HG03103 (cell line): Measurements from ENCODE around the gene ACCSL.

Source experiments
- ATAC-seq: cut with Tn5 transposase; IDR thresholded peaks from one replicate; pipeline ENCODE4 v1.9.1; 2021; ENCODE audit warnings: low read depth; ENCODE audit not compliant: unreplicated experiment

The ACCSL gene

DNA sequence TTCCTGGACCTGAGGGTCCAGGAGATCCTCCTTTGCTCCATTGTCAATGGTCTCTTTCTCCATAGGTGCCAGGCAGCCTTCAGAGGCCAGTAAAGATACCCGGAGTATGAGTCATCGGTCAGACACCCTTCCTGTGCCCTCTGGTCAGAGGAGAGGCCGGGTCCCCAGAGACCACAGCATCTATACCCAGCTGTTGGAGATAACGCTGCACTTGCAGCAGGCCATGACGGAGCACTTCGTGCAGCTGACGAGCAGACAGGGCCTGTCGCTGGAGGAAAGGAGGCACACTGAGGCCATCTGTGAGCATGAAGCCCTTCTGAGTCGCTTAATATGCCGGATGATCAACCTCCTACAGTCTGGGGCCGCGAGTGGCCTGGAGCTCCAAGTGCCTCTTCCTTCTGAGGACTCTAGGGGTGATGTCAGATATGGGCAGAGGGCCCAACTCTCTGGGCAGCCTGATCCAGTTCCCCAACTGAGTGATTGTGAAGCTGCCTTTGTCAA, at the start of gene ACCSL:
TSS of gene ACCSL (plus strand) at position 51 of the 501 bp plus-strand sequence. CDS start at position 107, 56 bp downstream.
- no peak for ATAC-seq

DNA sequence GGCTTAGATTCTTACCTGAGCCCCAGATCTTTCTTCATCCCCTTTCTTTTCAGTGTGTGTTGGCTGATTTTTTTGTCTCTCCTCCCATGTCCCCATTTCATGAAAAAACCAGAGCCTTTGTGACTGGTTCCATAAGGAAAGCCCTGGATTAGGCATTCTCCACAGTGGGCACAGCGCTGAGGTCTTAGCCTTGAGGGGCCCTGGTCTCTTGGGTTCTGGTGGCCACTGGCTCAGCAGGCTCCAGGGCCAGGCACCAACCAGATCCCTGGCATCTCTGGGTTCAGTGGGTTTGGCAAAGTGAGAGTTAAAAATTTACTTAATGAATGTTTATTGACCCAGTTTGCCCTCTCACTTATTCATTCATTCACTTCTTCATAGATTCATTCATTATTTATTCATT, 49.5 kb upstream of the ACCSL start:
- ATAC-seq: no peak

- ATAC-seq: no peak
Observed at GRCh38 chr11:44000731-44001130, 47.0 kb upstream of the ACCSL start.

- ATAC-seq: no peak
Observed at GRCh38 chr11:44002191-44003093, 45.3 kb upstream of the ACCSL start.

- ATAC-seq: no peak
Observed at GRCh38 chr11:44003736-44004451, 43.9 kb upstream of the ACCSL start.

DNA sequence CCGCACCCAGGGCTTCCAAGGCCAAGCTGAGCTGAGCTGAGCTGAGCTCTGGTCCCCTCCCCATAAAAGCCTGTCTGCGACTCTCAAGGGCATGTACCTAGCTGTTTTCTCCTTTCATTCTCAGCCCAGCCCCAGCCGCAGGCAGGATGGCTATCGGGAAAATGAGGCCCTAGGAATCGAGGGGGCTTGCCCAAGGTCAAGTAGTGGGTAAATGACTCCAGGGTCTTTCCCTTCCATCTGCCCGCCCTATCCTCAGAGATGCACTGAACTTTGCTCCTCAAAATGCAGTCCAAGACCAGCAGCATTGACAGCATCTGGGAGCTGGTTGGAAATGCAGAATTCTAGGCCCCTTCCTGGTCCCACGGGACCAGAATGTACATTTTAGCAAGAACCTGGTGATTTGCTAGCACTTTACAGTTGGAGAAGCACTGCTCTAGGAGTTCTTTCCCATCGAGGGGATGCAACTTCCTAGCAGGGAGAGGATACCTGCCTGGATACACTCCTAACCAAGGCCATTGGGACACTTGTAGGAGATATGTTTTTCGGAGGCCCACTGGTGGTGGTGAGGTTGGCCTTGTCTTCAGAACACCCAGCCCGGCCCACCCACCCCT, 43.2 kb upstream of the ACCSL start:
- no peak for ATAC-seq

GRCh38 chr11:44005063-44005701, 42.6 kb upstream of the ACCSL start:
- no peak for ATAC-seq

DNA sequence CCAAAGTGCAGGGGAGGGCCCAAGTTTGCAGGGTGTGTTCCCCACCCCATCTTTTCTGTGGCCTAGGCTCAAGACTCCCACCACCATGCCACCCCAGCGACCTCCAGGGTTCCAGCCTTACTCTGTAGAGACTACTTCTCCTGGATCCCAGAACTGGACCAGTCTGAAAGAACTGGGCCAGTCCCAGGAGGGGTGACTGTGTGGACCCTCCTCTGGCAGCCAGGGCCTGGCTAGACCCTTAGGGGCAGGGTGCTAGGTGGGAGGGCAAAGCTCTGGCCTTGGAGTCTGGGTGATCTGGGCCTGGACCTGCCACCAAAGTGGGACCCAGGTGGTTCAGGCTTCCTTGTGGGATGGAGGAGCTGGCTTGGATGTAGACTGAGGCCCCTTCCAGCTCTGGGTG, 41.8 kb upstream of the ACCSL start:
- ATAC-seq: no peak

DNA sequence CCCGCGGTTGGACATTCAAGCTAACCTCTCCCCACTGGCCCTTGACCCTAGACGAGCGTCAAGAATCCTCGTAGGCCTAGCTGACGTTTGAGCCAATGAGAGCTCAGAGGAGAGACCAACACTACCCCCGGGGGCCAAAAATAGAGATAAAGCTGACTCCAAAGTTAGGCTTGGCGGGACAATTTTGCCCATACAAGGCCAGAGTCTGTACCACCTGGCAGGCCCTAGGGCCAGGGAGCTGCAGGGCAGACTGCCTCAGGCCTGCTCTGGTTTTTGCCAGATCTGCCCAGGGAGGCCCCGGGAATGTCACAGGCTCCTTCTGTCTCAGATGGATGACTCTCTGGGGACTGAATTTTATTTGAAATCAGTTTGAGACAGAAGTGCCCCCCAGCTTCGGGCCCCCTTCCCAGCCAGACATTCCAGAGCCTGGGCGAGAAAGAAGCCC, 40.8 kb upstream of the ACCSL start:
- ATAC-seq: no peak

DNA sequence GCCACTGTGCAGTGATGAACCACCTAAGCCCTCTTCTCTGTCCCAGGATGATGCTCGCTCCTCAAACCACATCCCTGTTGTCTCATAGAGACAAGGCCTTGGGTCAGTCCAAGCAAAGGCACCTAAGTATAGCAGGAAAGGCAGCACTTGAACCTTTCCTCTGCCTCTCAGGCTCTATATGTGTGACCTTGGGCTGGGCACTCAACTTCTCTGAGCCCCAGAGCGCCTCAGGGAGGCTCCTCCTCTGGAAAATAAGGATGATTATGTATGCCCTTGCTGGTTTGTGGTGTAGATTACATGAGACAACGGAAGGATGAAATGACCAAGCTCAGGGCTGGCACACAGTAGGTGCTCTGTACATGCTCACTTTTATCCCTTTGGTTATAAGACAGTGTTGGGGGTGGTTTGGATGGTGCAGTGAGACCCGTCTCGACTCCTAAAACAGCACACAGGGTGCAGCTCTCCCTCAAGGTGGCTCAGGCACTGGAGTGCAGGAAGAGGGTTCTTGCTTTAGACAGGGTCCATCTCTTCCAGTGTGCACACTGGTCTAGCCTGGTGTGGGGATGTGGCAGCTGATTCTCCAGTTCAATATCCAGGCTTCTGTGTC, 40.2 kb upstream of the ACCSL start:
- ATAC-seq: no peak

DNA sequence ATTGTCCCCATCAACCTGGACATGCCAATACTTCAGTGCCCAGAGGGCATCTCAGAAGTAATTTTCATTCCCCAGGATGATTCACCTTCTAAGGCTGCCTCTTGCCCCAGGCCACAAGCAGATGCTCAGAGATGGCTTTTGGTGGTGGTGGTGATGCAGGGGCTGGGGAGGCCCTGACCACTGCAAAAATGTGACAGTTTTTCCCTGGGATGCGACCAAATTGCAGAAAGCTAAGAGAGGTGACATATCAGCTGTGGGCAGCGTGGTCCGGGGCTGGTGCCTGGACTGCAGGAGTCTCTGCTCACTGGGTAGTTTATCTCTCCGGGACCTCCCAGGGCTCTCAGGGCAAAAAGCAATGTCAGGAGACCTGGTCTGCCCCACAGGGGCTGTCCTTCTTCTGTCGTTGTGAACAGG, 39.7 kb upstream of the ACCSL start:
- ATAC-seq: no peak

- no peak for ATAC-seq
Observed at GRCh38 chr11:44008698-44009097, 39.1 kb upstream of the ACCSL start.

DNA sequence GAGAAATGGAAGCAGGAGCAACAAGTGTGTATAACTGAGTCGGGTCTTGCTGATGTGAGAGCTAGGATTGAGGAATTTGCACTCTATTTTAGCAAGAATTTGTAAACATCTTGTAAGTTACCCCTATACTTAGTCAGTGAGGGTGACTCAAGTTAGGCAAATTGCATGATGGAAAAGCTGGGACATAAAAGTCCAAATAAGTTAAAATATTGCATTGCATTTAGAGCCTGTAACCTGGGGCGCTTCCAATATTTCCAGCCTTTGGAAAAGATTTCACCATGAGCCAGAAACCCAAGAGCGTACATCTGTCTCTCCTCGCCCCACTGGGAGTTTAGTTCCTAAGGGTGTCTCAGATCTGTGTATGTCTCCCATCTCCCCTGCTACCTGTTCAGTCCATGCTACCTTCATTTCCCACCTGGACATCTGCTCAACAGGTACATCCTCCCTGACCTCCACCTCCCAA, 37.0 kb upstream of the ACCSL start:
- ATAC-seq: no peak

- ATAC-seq: no peak
Observed at GRCh38 chr11:44011797-44012196, 36.0 kb upstream of the ACCSL start.

DNA sequence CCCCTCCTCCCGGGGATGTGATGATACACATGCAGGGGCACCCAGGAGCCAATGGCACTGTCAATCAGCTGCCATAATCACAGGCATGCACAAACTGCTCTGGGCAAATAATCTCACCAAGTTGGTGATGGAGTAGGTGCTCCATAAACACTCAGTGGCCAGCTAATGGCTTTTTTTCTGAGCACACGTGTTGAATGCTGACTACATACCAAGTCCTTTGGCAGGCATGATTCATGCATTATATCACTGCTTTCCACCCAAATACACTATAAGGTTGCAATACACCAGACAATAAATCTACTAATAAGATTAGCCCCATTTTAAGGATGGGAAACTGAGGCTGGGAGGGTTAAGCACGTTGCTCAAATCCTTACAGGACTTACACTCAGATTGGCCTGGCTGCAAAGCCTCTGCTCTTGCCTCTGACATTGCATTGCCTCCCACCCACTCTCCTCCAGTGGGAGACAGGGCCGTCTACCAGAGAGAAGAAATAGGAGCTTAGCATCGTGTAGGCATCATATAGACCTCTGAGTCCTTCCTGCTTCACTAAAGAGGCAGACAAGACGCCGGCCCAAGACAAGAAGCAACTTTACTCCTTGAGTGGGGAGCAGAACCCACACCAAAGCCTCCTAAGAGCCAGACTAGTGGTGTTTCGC, 32.7 kb upstream of the ACCSL start:
- no peak for ATAC-seq

- no peak for ATAC-seq
Observed at GRCh38 chr11:44015624-44016007, 32.2 kb upstream of the ACCSL start.

DNA sequence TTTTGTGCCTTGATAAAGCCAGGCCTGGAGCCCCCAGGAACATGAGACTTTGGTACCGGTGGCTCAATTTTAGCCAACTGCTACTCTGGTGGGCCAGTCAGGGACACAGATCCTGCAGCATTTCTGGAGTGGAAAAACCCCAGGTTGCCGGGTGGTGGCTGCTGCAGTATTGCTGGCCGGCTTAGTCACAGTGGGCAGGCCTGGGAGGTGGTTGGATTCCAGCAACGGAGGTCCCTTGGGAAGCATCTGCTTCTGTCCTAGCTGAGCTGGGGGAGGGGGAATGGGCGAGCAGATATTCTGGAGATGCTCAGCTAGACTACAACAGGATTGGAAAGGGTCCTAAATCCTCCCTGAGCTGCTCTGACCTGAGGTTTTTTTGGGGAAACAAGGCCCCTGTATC, 31.6 kb upstream of the ACCSL start:
- ATAC-seq: no peak

DNA sequence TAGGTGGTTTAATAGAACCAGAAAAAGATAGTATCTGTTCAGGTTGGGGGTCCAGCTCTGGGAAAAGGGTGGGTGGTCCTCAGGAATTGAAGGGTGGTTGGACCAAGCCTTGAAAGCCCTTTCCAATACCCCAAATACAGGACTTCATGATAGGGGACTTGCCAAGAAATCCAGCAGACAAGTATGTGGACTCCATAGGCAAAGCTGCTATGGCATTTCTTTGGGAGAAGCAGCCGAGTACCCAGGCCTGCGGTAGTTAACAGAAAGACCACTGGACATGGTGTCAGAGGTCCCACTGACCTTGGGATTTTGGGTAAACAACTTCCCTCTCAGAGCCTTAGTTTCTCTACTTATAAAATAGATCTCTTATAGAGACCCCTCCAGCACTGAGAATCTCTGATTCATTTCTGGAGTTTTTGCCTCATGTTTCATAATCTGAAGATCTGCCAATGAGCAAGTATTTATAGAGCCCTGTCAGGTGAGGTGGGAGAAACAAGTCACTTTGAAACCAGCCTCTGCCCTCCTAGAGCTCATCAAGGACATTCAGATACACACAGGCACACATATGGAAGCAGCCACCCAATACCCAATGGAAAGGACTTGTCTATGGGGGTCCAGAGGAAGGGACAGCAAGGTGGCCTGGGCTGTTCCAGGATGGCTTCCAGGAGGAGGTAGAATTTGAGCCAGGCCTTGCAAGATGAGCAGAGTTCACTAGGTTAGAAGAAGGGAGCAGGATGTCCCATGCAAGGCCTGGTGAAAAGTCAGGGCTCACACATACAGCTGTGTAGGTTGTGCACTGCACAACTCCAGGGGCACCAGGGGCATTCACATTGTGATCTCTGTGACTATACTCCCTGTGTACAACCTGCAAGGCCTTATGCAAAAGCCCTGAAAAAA, 31.0 kb upstream of the ACCSL start:
- no peak for ATAC-seq
